H1 (cell line): ENCODE results near the gene ACTA2. TPM values are rescaled to one million over a fixed set of nuclear protein-coding genes. Genes with fewer than 3 reads are reported as not detected.

Experiments used
- TAF1 ChIP-seq: IDR thresholded peaks from 2 replicates; pipeline ENCODE4 v1.6.1; 2011; ENCODE audit warnings: mild to moderate bottlenecking, low read depth, low read length
- polyA plus RNA-seq, 7 experiments: library from polyadenylated mRNA; depleted of rRNA in 3 of 7; stranded (reverse) in 5 of 7; unstranded in 2 of 7; fragments of >200 nt in 5 of 7; fragments of 200-250 nt in 2 of 7; gene quantifications; 1 replicate in 5 of 7; 2 replicates in 1 of 7; 4 replicates in 1 of 7; pipeline versions ENCODE4 v1.2.1 to v1.2.3, GENCODE V29; 2011 to 2013; ENCODE audit warnings: missing spikeins in 2 of 7, mixed read lengths in 2 of 7
- total RNA-seq: library from RNA; stranded (reverse); fragmentation: NEBNext Ultra II Directional; extraction: Animal tissue kit (Norgen Biotek cat#: 25700); gene quantifications from 2 replicates; pipeline ENCODE4 v1.2.1, GENCODE V29; 2021

ACTA2 gene
- total and polyA plus RNA-seq, 2 of the 8 experiments (the other 6 are each of a cell fraction or from before 2014, with no cell fraction given) = 3.5 to 8.9 TPM

GRCh38 chr10:88899886-88900285 lies 52.7 kb downstream of the ACTA2 start (continued):
- TF ChIP-seq TAF1 = no peak
- TF ChIP-seq, all 59 proteins: peak for 0
